Nephron (organoid): Measurements from ENCODE around the gene LPAR3.

Source experiments
- H3K27ac Mint-ChIP-seq, 3 experiments: 2 replicates each; pipeline ENCODE4 v1.8.0; 2020; ENCODE audit warnings: mixed read lengths in 3 of 3, mild to moderate bottlenecking in 2 of 3, moderate library complexity in 1 of 3
- H3K27me3 Mint-ChIP-seq: 2 replicates; pipeline ENCODE4 v1.8.0; 2021; ENCODE audit warnings: low read depth, mild to moderate bottlenecking, moderate library complexity, mixed read lengths
- H3K36me3 Mint-ChIP-seq: 2 replicates; pipeline ENCODE4 v1.8.0; 2020; ENCODE audit warnings: low read depth, mixed read lengths
- H3K4me1 Mint-ChIP-seq: 2 replicates; pipeline ENCODE4 v1.8.0; 2020; ENCODE audit warnings: mixed read lengths
- H3K4me3 Mint-ChIP-seq, 3 experiments: 2 replicates each; pipeline ENCODE4 v1.8.0; 2020; ENCODE audit warnings: mild to moderate bottlenecking in 3 of 3, mixed read lengths in 3 of 3, moderate library complexity in 2 of 3
- H3K9me3 Mint-ChIP-seq: 2 replicates; pipeline ENCODE4 v1.8.0; 2020; ENCODE audit warnings: mixed read lengths
- TF ChIP-seq, protein P1 (sequence below), 3 experiments: fragments of 200-600 bp; sonication (generic); IDR thresholded peaks; one replicate each; pipeline ENCODE4 v1.5.0; 2021; ENCODE audit warnings: antibody characterized with exemption in 3 of 3; ENCODE audit not compliant: unreplicated experiment in 3 of 3

Gene LPAR3

DNA sequence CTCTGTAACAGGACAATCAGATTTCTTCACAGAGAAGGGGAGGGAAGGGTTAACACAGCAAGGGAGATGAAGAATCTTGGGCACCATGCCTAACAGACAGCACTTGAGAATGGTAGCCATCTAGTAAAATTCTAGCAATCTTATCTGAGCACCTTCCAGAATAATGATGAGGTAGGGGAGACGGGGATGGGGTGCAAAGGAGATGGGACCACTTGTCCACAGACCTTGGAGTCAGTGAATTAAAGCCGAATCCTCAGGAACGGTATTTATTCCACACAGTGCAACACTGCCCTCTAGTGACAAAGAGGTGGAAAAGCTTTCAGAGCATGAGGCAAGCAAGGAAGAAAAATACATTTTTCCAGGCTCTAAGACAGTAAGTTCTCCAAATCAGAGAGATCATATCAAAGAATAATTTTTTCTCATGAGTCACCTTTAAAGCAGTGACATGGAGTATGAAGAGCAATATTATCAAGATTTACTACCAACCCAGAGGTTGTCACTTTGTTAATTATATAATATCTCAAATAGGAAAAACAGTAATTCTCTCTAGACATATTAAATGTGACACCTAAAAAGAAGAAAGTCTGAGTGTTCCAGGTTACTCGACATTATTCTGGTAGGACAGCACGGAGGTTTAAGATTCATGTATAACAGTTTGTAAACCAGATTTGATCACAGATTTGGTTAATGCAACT lies 43.3 kb upstream of the LPAR3 start:
- Mint-ChIP-seq H3K9me3 (no peaks in the 10 kb centered on the region), H3K27ac (no peak overlapping the region), H3K4me3 (no peak overlapping the region), H3K4me1 (peaks cover 11% of the 10 kb centered on the region), H3K27me3 (peaks cover 7% of the 10 kb centered on the region), H3K36me3 (no peaks in the 10 kb centered on the region)
- TF ChIP-seq, protein P1, sequence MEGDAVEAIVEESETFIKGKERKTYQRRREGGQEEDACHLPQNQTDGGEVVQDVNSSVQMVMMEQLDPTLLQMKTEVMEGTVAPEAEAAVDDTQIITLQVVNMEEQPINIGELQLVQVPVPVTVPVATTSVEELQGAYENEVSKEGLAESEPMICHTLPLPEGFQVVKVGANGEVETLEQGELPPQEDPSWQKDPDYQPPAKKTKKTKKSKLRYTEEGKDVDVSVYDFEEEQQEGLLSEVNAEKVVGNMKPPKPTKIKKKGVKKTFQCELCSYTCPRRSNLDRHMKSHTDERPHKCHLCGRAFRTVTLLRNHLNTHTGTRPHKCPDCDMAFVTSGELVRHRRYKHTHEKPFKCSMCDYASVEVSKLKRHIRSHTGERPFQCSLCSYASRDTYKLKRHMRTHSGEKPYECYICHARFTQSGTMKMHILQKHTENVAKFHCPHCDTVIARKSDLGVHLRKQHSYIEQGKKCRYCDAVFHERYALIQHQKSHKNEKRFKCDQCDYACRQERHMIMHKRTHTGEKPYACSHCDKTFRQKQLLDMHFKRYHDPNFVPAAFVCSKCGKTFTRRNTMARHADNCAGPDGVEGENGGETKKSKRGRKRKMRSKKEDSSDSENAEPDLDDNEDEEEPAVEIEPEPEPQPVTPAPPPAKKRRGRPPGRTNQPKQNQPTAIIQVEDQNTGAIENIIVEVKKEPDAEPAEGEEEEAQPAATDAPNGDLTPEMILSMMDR (IDR thresholded peaks at IDR 0.05; ENCODE audit: unreplicated experiment in 3 of 3), result peak; percentile 89 to 97 (median 92)

DNA sequence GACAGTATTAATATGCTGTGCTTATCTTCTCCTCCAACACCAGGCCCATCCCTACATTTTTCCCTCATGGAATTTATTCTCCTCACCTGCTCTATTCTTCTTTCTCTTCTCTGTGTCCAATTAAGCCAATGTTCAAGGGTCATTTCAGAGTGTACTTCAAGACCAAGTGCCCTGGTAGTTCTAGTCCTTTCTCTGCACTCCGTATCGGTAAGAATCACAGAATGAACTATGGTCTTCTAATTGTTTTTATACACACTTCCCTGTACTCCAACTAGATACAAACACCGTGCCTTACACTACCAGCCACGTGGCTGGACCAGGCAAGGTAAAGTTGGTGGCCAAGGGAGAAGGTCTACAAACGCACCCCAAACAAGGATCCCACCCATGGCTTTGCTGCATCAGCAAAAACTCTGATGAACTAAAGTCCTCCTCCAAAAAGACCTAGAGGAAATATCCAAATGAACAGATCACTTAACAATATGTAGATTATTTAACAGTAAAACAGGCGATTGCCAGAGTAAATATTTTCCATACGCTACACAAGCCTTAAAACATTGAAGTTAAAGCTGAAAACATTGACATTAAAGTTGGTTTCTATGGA lies 40.1 kb upstream of the LPAR3 start:
- H3K4me1 Mint-ChIP-seq, result peaks cover 11% of the 10 kb centered on the region
- H3K4me3 Mint-ChIP-seq, result no peak overlapping the region
- peaks cover 12% of the 10 kb centered on the region for H3K27me3 Mint-ChIP-seq
- TF ChIP-seq, protein P1 (IDR thresholded peaks at IDR 0.05; ENCODE audit: unreplicated experiment in 3 of 3), result no peak
- H3K27ac Mint-ChIP-seq, result peak overlapping the region; percentile 38 to 87 (median 46)
- no peaks in the 10 kb centered on the region for H3K36me3 Mint-ChIP-seq
- H3K9me3 Mint-ChIP-seq, result no peaks in the 10 kb centered on the region

DNA sequence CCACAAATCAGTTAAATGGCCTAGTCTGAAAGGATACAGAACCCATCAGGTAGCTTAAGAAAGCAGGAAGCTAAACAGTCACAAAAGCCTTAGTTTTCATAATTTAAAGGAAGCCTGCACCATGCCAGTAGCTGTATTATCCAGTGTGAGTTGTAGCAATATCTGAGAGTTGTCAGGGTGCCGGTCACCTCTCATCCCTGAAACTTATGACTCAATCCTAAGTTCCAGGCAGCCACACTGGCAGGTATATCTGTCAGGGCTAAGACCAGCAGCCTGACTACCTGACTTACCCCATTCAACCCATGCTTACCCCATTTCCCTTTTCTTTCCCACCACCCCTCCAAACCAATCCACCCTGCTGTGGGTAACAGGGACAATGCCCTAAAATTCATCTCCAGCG lies 37.8 kb upstream of the LPAR3 start:
- Mint-ChIP-seq H3K9me3 (no peaks in the 10 kb centered on the region), H3K4me3 (no peak overlapping the region), H3K36me3 (no peaks in the 10 kb centered on the region), H3K27me3 (peaks cover 18% of the 10 kb centered on the region), H3K4me1 (peaks cover 11% of the 10 kb centered on the region), H3K27ac (no peak overlapping the region)
- TF ChIP-seq, protein P1 (IDR thresholded peaks at IDR 0.05; ENCODE audit: unreplicated experiment in 3 of 3), result no peak

DNA sequence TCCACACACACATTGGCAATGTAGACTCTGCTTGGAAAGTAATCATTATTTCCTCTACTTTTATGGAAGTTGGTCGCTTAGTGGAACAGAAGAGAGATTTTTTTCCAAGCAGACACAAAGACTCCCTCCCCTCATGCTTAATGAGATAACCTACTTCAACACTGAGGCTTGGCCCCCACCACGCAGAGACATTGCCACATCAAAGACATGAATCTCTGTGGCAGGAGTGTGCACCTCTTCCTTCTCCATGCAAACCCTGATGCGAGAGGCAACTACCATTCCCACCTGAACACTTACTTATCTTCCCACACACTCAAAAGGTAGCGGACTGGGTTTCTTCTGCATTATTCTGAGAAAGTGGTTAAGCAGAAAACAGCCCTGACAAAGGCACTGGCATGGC lies 37.3 kb upstream of the LPAR3 start:
- H3K27me3 Mint-ChIP-seq, result peaks cover 18% of the 10 kb centered on the region
- no peak overlapping the region for H3K27ac Mint-ChIP-seq
- peaks cover 11% of the 10 kb centered on the region for H3K4me1 Mint-ChIP-seq
- H3K36me3 Mint-ChIP-seq, result no peaks in the 10 kb centered on the region
- TF ChIP-seq, protein P1 (IDR thresholded peaks at IDR 0.05; ENCODE audit: unreplicated experiment in 3 of 3), result no peak
- no peak overlapping the region for H3K4me3 Mint-ChIP-seq
- H3K9me3 Mint-ChIP-seq, result no peaks in the 10 kb centered on the region

DNA sequence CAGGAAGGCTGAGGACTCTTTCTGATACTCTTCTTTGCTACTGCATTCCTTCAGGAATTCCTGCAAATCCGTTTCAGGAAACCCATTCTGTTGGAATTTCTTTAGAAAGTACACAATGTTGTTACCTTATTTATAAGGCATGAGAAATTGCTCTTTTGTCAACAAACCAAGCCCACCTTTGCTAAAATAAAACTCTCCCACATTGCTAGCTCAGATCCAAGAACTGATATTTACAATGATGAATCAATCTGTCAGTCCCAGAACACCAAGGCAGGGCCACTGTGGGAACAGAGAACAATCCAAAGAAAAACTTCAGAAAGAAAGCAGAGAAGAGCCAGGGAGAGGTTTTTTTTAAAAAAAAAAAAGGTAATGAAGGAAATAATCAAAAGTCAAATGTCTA lies 36.6 kb upstream of the LPAR3 start:
- Mint-ChIP-seq H3K9me3 (no peaks in the 10 kb centered on the region), H3K36me3 (no peaks in the 10 kb centered on the region), H3K27me3 (peaks cover 18% of the 10 kb centered on the region), H3K4me3 (no peak overlapping the region), H3K4me1 (peaks cover 11% of the 10 kb centered on the region), H3K27ac (peak overlapping the region in 1 of 3 experiments; percentile 12)
- TF ChIP-seq, protein P1 (IDR thresholded peaks at IDR 0.05; ENCODE audit: unreplicated experiment in 3 of 3), result no peak

DNA sequence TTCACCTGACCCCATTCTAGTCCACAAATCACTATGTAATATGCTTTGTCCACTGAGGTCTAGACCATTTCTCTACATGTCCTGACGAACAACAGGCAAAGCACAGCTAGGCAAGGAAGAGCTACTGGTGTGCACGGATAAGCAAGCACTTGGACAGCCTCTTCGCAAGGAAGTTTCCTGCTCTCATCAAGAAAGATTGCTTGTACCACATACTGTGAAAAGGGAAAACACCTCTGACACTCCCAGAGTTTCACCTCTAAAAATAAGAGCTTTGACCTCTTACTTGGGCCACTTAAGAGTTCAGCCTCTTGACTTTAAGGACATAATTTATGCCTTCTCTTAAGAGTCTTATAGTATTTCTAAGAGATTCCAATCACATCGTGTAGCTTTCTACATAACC lies 36.0 kb upstream of the LPAR3 start:
- Mint-ChIP-seq H3K27me3 (peaks cover 18% of the 10 kb centered on the region), H3K27ac (peak overlapping the region in 1 of 3 experiments; percentile 12), H3K9me3 (no peaks in the 10 kb centered on the region), H3K4me3 (no peak overlapping the region), H3K36me3 (no peaks in the 10 kb centered on the region), H3K4me1 (peaks cover 11% of the 10 kb centered on the region)
- TF ChIP-seq, protein P1 (IDR thresholded peaks at IDR 0.05; ENCODE audit: unreplicated experiment in 3 of 3), result no peak
